Endodermal cell (in vitro differentiated cells): Measurements from ENCODE around the gene CIZ1. TPM values are rescaled to one million over a fixed set of nuclear protein-coding genes. Genes with fewer than 3 reads are reported as not detected.

ENCODE experiments used
- DNase-seq: peaks from one replicate; pipeline ENCODE4 v3.0.0-alpha.2; 2017
- H3K27ac ChIP-seq: 2 replicates; pipeline ENCODE4 v1.5.1; 2013; ENCODE audit warnings: mild to moderate bottlenecking, low read depth, low read length, moderate library complexity
- H3K27me3 ChIP-seq: 2 replicates; pipeline ENCODE4 v1.6.1; 2013; ENCODE audit warnings: mild to moderate bottlenecking, low read length, moderate library complexity; ENCODE audit not compliant: insufficient read depth, control insufficient read depth, poor library complexity, severe bottlenecking
- H3K36me3 ChIP-seq: 2 replicates; pipeline ENCODE4 v1.7.0; 2013; ENCODE audit warnings: mild to moderate bottlenecking, low read length, moderate library complexity; ENCODE audit not compliant: control insufficient read depth, insufficient read depth
- H3K4me1 ChIP-seq: one replicate; pipeline ENCODE4 v1.7.0; 2013; ENCODE audit warnings: low read length; ENCODE audit not compliant: control insufficient read depth, insufficient read depth
- H3K4me3 ChIP-seq: 2 replicates; pipeline ENCODE4 v1.5.1; 2013; ENCODE audit warnings: mild to moderate bottlenecking, low read length, moderate library complexity
- H3K9ac ChIP-seq: 2 replicates; pipeline ENCODE4 v1.6.1; 2013; ENCODE audit warnings: mild to moderate bottlenecking, low read length, moderate library complexity; ENCODE audit not compliant: poor library complexity, severe bottlenecking; ENCODE audit errors: extremely low read depth
- H3K9me3 ChIP-seq: 2 replicates; pipeline ENCODE4 v1.6.1; 2013; ENCODE audit warnings: mild to moderate bottlenecking, low read length, moderate library complexity; ENCODE audit not compliant: control insufficient read depth
- H3K27ac Mint-ChIP-seq: 2 replicates; pipeline ENCODE4 v1.8.0; 2020; ENCODE audit warnings: mixed read lengths
- H3K27me3 Mint-ChIP-seq: 2 replicates; pipeline ENCODE4 v1.8.0; 2021; ENCODE audit warnings: mild to moderate bottlenecking, mixed read lengths; ENCODE audit not compliant: insufficient read depth
- H3K36me3 Mint-ChIP-seq: 2 replicates; pipeline ENCODE4 v1.8.0; 2020; ENCODE audit warnings: low read depth, mixed read lengths
- H3K4me1 Mint-ChIP-seq: 2 replicates; pipeline ENCODE4 v1.8.0; 2020; ENCODE audit warnings: mixed read lengths
- H3K4me3 Mint-ChIP-seq: 2 replicates; pipeline ENCODE4 v1.8.0; 2020; ENCODE audit warnings: mild to moderate bottlenecking, moderate library complexity, mixed read lengths
- H3K9me3 Mint-ChIP-seq: 2 replicates; pipeline ENCODE4 v1.8.0; 2020; ENCODE audit warnings: mild to moderate bottlenecking, mixed read lengths
- CTCF ChIP-seq: fragments of 200-600 bp; sonication (generic); conservative IDR thresholded peaks from 2 replicates; pipeline ENCODE4 v1.5.0; 2021; ENCODE audit warnings: antibody characterized with exemption, mild to moderate bottlenecking
- WGBS, 2 experiments: methylation state at CpG; one replicate each; pipeline versions ENCODE4 v1.1.5 to v1.1.7; 2013; ENCODE audit warnings: missing lambda C conversion rate in 2 of 2, mixed read lengths in 1 of 2; ENCODE audit not compliant: insufficient coverage in 1 of 2, insufficient read length in 1 of 2; 5-methylcytosine and 5-hydroxymethylcytosine counted together
- total RNA-seq, 2 donors: library from RNA; stranded (reverse); fragmentation: NEBNext Ultra II Directional in 1 of 2; extraction: Animal tissue kit (Norgen Biotek cat#: 25700) in 1 of 2; gene quantifications; 2 replicates in 1 of 2; 3 replicates in 1 of 2; pipeline ENCODE4 v1.2.1, GENCODE V29; 2021

Gene CIZ1
- total RNA-seq, 2 donors from 2014 or later, result 115 to 117 TPM

- H3K27ac Mint-ChIP-seq, result peak overlapping the region; percentile 2
- DNase-seq, result no peak
- peaks cover 12% of the 10 kb centered on the region for H3K4me1 Mint-ChIP-seq
- peaks cover 4% of the 10 kb centered on the region for H3K27me3 Mint-ChIP-seq
- H3K4me3 Mint-ChIP-seq, result no peak overlapping the region
- H3K36me3 Mint-ChIP-seq, result no peaks in the 10 kb centered on the region
- Histone ChIP-seq H3K4me3 (no peak overlapping the region), H3K9me3 (no peaks in the 10 kb centered on the region), H3K9ac (no peak overlapping the region), H3K4me1 (peaks cover 5% of the 10 kb centered on the region), H3K27ac (no peak overlapping the region), H3K36me3 (no peaks in the 10 kb centered on the region), H3K27me3 (no peaks in the 10 kb centered on the region)
- no peak for TF ChIP-seq CTCF
- H3K9me3 Mint-ChIP-seq, result no peaks in the 10 kb centered on the region
- 93 to 100% methylated on average over 3 to 7 of the region's 7 CpGs for WGBS, 2 experiments
Measured at GRCh38 chr9:128208386-128208785, 17.0 kb upstream of the CIZ1 start.

DNA sequence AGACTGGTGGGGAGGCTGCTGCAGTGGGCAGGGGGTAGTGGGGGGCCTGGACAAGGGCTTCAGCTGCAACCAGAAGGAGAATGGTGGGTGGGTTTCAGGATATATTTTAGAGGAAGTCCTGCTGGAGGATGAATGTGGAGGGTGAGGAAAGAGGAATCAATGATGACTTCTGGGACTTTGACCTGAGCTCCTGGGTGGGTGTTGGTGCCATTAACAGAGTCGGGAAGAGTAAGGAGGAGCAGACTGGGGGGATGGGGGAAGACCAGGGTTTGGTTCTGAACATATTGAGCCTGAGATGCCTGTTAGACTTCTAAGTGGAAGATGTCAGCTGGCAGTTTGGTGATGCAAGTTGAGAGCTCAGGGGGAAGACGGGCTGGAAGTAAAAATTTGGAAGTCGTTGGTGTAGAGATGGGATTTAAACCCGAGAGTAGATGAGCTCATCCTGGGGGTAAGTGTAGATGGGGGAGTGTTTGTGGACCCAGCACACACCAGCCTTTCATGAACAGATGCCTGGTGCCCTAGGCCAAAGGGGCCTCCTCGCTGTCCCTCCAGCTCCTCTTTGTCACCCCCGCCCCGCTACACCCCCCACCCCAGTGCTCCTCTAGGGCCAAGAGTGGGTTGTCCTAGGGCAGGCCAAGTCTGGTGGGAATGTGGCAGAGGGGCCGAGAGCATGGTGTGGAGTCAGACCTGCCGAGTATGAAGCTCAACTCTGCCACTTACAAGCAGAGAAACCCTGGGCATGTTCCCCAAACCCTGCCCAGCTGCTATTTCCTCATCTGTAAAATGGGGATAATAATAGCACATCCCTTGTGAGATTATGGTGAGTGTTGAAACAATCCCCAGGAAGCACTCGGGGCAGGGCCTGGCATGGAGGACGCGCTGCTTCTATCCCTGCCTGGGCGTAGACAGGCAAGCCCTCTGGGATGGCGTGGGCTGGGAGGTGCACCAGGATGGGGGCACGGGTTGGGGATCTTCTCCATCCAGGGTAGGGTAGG, 15.8 kb upstream of the CIZ1 start:
- Histone ChIP-seq H3K4me1 (peaks cover 5% of the 10 kb centered on the region), H3K9ac (no peak overlapping the region), H3K27ac (no peak overlapping the region), H3K36me3 (no peaks in the 10 kb centered on the region), H3K4me3 (no peak overlapping the region), H3K27me3 (no peaks in the 10 kb centered on the region), H3K9me3 (no peaks in the 10 kb centered on the region)
- no peak overlapping the region for H3K4me3 Mint-ChIP-seq
- DNase-seq, result no peak
- no peaks in the 10 kb centered on the region for H3K9me3 Mint-ChIP-seq
- no peak overlapping the region for H3K27ac Mint-ChIP-seq
- WGBS, 2 experiments, result 92% methylated on average over 9 to 15 of the region's 15 CpGs
- H3K36me3 Mint-ChIP-seq, result no peaks in the 10 kb centered on the region
- H3K27me3 Mint-ChIP-seq, result peaks cover 4% of the 10 kb centered on the region
- H3K4me1 Mint-ChIP-seq, result peaks cover 12% of the 10 kb centered on the region
- no peak for TF ChIP-seq CTCF

GRCh38 chr9:128206484-128206883, 15.1 kb upstream of the CIZ1 start:
- H3K4me3 Mint-ChIP-seq, result no peak overlapping the region
- no peaks in the 10 kb centered on the region for H3K9me3 ChIP-seq
- H3K27ac Mint-ChIP-seq, result no peak overlapping the region
- H3K36me3 ChIP-seq, result no peaks in the 10 kb centered on the region
- no peaks in the 10 kb centered on the region for H3K36me3 Mint-ChIP-seq
- H3K9ac ChIP-seq, result no peak overlapping the region
- H3K9me3 Mint-ChIP-seq, result no peaks in the 10 kb centered on the region
- H3K27me3 ChIP-seq, result no peaks in the 10 kb centered on the region
- WGBS, 2 experiments, result 81 to 86% methylated on average over 3 of the region's 3 CpGs
- no peak overlapping the region for H3K4me3 ChIP-seq
- peaks cover 12% of the 10 kb centered on the region for H3K4me1 Mint-ChIP-seq
- no peak for TF ChIP-seq CTCF
- H3K27ac ChIP-seq, result no peak overlapping the region
- DNase-seq, result no peak
- peaks cover 5% of the 10 kb centered on the region for H3K4me1 ChIP-seq
- peaks cover 4% of the 10 kb centered on the region for H3K27me3 Mint-ChIP-seq
